ENCODE results near the gene COL28A1. TPM values are rescaled to one million over a fixed set of nuclear protein-coding genes. Genes with fewer than 3 reads are reported as not detected.

COL28A1 gene
- polyA plus RNA-seq (2012; ENCODE audit: missing spikeins): 0.25 TPM

GRCh38 chr7:7535691-7536090 is at the start of gene COL28A1:
Gene COL28A1, minus strand, starts transcription at chr7:7535873. Its CDS starts 2,998 bp downstream, at chr7:7532875.
- no peak for TF ChIP-seq TAF1 (IDR thresholded peaks at IDR 0.05; ENCODE audit: borderline replicate concordance, low read depth, low read length)
- no peak for TF ChIP-seq POLR2AphosphoS5 (IDR thresholded peaks at IDR 0.05; ENCODE audit: low read depth, low read length)
- no peak for TF ChIP-seq POLR2A (IDR thresholded peaks at IDR 0.05; ENCODE audit: low read depth, low read length)
- DNase-seq (ENCODE audit: insufficient read length): no peak
- no peak for FAIRE-seq

- no peak for DNase-seq (ENCODE audit: insufficient read length)
These were observed 49.0 kb upstream of the COL28A1 start for GRCh38 chr7:7584653-7585052.

GRCh38 chr7:7583731-7584130 is 48.1 kb upstream of the COL28A1 start:
- TF ChIP-seq TAF1 (IDR thresholded peaks at IDR 0.05; ENCODE audit: borderline replicate concordance, low read depth, low read length) (no peak), POLR2AphosphoS5 (IDR thresholded peaks at IDR 0.05; ENCODE audit: low read depth, low read length) (no peak), POLR2A (IDR thresholded peaks at IDR 0.05; ENCODE audit: low read depth, low read length) (no peak)
- no peak for FAIRE-seq
- DNase-seq (ENCODE audit: insufficient read length): no peak

More at GRCh38 chr7:7584653-7585052, 49.0 kb upstream of the COL28A1 start:
- FAIRE-seq: no peak
- TF ChIP-seq TAF1 (IDR thresholded peaks at IDR 0.05; ENCODE audit: borderline replicate concordance, low read depth, low read length) (no peak), POLR2A (IDR thresholded peaks at IDR 0.05; ENCODE audit: low read depth, low read length) (no peak), POLR2AphosphoS5 (IDR thresholded peaks at IDR 0.05; ENCODE audit: low read depth, low read length) (no peak)

- DNase-seq (ENCODE audit: insufficient read length): no peak
- TF ChIP-seq POLR2AphosphoS5 (IDR thresholded peaks at IDR 0.05; ENCODE audit: low read depth, low read length): no peak
- TF ChIP-seq POLR2A (IDR thresholded peaks at IDR 0.05; ENCODE audit: low read depth, low read length): no peak
- TF ChIP-seq TAF1 (IDR thresholded peaks at IDR 0.05; ENCODE audit: borderline replicate concordance, low read depth, low read length): no peak
- no peak for FAIRE-seq
These were observed 46.9 kb upstream of the COL28A1 start for GRCh38 chr7:7582596-7582995.

- FAIRE-seq (peak; percentile 79), DNase-seq (ENCODE audit: insufficient read length) (no peak)
- no peak for TF ChIP-seq POLR2A (IDR thresholded peaks at IDR 0.05; ENCODE audit: low read depth, low read length)
- no peak for TF ChIP-seq TAF1 (IDR thresholded peaks at IDR 0.05; ENCODE audit: borderline replicate concordance, low read depth, low read length)
- no peak for TF ChIP-seq POLR2AphosphoS5 (IDR thresholded peaks at IDR 0.05; ENCODE audit: low read depth, low read length)
These were observed 46.0 kb upstream of the COL28A1 start for GRCh38 chr7:7581531-7582179.

GRCh38 chr7:7579638-7580037 is 44.0 kb upstream of the COL28A1 start:
- no peak for FAIRE-seq
- DNase-seq (ENCODE audit: insufficient read length): no peak
- TF ChIP-seq POLR2A (IDR thresholded peaks at IDR 0.05; ENCODE audit: low read depth, low read length): no peak
- TF ChIP-seq TAF1 (IDR thresholded peaks at IDR 0.05; ENCODE audit: borderline replicate concordance, low read depth, low read length): no peak
- TF ChIP-seq POLR2AphosphoS5 (IDR thresholded peaks at IDR 0.05; ENCODE audit: low read depth, low read length): no peak

GRCh38 chr7:7577888-7578287 is 42.2 kb upstream of the COL28A1 start:
- DNase-seq (ENCODE audit: insufficient read length) (no peak), FAIRE-seq (peak; percentile 58)
- TF ChIP-seq POLR2AphosphoS5 (IDR thresholded peaks at IDR 0.05; ENCODE audit: low read depth, low read length): no peak
- no peak for TF ChIP-seq TAF1 (IDR thresholded peaks at IDR 0.05; ENCODE audit: borderline replicate concordance, low read depth, low read length)
- TF ChIP-seq POLR2A (IDR thresholded peaks at IDR 0.05; ENCODE audit: low read depth, low read length): no peak

GRCh38 chr7:7576344-7576743 is 40.7 kb upstream of the COL28A1 start:
- DNase-seq (ENCODE audit: insufficient read length) (no peak), FAIRE-seq (peak; percentile 48)
- TF ChIP-seq TAF1 (IDR thresholded peaks at IDR 0.05; ENCODE audit: borderline replicate concordance, low read depth, low read length) (no peak), POLR2A (IDR thresholded peaks at IDR 0.05; ENCODE audit: low read depth, low read length) (no peak; the same call in 1 of the 2 replicates), POLR2AphosphoS5 (IDR thresholded peaks at IDR 0.05; ENCODE audit: low read depth, low read length) (no peak)

GRCh38 chr7:7573701-7574100 is 38.0 kb upstream of the COL28A1 start:
- TF ChIP-seq TAF1 (IDR thresholded peaks at IDR 0.05; ENCODE audit: borderline replicate concordance, low read depth, low read length) (no peak), POLR2A (IDR thresholded peaks at IDR 0.05; ENCODE audit: low read depth, low read length) (no peak), POLR2AphosphoS5 (IDR thresholded peaks at IDR 0.05; ENCODE audit: low read depth, low read length) (no peak)

GRCh38 chr7:7570584-7570983 is 34.9 kb upstream of the COL28A1 start:
- no peak for DNase-seq (ENCODE audit: insufficient read length)
- TF ChIP-seq POLR2AphosphoS5 (IDR thresholded peaks at IDR 0.05; ENCODE audit: low read depth, low read length): no peak
- TF ChIP-seq POLR2A (IDR thresholded peaks at IDR 0.05; ENCODE audit: low read depth, low read length): 0 out of 2 replicates have a peak, but pooled peaks have one; percentile 20
- peak; percentile 33 for FAIRE-seq

More at GRCh38 chr7:7573701-7574100, 38.0 kb upstream of the COL28A1 start:
- FAIRE-seq: no peak
- no peak for DNase-seq (ENCODE audit: insufficient read length)

- FAIRE-seq (peak; percentile 83), DNase-seq (ENCODE audit: insufficient read length) (no peak)
- TF ChIP-seq TAF1 (IDR thresholded peaks at IDR 0.05; ENCODE audit: borderline replicate concordance, low read depth, low read length) (no peak), POLR2AphosphoS5 (IDR thresholded peaks at IDR 0.05; ENCODE audit: low read depth, low read length) (peak; percentile 55; the same call in 1 of the 2 replicates), POLR2A (IDR thresholded peaks at IDR 0.05; ENCODE audit: low read depth, low read length) (peak; percentile 51)
These were observed 33.9 kb upstream of the COL28A1 start for GRCh38 chr7:7569615-7570014.

GRCh38 chr7:7569081-7569527 is 33.4 kb upstream of the COL28A1 start:
- TF ChIP-seq POLR2AphosphoS5 (IDR thresholded peaks at IDR 0.05; ENCODE audit: low read depth, low read length): 0 out of 2 replicates have a peak, but pooled peaks have one; percentile 12
- TF ChIP-seq POLR2A (IDR thresholded peaks at IDR 0.05; ENCODE audit: low read depth, low read length): no peak
- peak; percentile 75 for FAIRE-seq
- DNase-seq (ENCODE audit: insufficient read length): no peak

All from GM12892 (cell line).